Natural killer cell treated with Interleukin-12 subunit alpha and Interleukin-12 subunit beta and Interleukin-15 and Interleukin-18, amount 100 ng/mL, for 72 hours (primary cell): Measurements from ENCODE around the gene SMIM38. TPM values are rescaled to one million over a fixed set of nuclear protein-coding genes. Genes with fewer than 3 reads are reported as not detected.

Experiments used
- total RNA-seq, 2 donors: library from RNA; stranded (reverse); gene quantifications; one replicate each; pipeline ENCODE4 v1.2.3, GENCODE V29; 2022

Gene SMIM38
- total RNA-seq, 2 donors from 2014 or later, result 0.89 TPM; not detected in 1

Other genes starting within 250 kb of the SMIM38 start
- gene MRGPRD, start 174.9 kb upstream of the SMIM38 start, total RNA-seq, result not detected
- gene MRGPRF, start 142.7 kb upstream of the SMIM38 start, total RNA-seq, result not detected
- 10 to 100 TPM; 17.1 to 24.6 TPM for gene TPCN2, start 107.0 kb upstream of the SMIM38 start, total RNA-seq
- not detected for gene MYEOV, start 138.2 kb downstream of the SMIM38 start, total RNA-seq